GM10266 (cell line): ENCODE data around the gene ST3GAL6.
A peak's percentile ranks its signal among the peaks of the same experiment; 100 is the strongest.

Experiments
- DNase-seq: peaks from one replicate; pipeline ENCODE4 v3.0.0; 2012; ENCODE audit errors: extremely low spot score
- TF ChIP-seq, protein P1 (sequence below): IDR thresholded peaks from 2 replicates; pipeline ENCODE4 v1.5.1; 2012; ENCODE audit warnings: mild to moderate bottlenecking, low read depth; ENCODE audit not compliant: control insufficient read depth, insufficient read depth; ENCODE audit errors: missing control alignments

Gene ST3GAL6

DNA sequence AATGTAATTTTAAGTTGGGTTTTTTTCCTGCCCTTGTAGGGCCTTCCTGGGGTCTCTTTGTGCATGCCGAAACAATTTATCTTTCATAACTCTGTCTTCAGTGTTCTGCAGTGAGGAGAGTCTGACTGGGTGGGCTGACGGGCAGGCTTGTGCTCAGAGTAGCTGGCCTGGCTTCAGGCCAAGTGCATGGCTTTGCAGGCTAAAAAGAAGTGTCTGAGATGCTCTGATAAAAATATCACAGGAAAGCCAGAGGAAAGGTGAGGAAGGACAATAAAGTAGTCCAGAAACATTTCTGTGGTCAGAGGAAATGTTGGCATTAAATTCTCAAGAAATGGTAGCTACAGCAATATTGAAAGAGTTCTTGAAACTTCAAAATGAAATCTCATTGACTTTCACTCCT lies 25.5 kb downstream of the ST3GAL6 start:
- TF ChIP-seq, protein P1, sequence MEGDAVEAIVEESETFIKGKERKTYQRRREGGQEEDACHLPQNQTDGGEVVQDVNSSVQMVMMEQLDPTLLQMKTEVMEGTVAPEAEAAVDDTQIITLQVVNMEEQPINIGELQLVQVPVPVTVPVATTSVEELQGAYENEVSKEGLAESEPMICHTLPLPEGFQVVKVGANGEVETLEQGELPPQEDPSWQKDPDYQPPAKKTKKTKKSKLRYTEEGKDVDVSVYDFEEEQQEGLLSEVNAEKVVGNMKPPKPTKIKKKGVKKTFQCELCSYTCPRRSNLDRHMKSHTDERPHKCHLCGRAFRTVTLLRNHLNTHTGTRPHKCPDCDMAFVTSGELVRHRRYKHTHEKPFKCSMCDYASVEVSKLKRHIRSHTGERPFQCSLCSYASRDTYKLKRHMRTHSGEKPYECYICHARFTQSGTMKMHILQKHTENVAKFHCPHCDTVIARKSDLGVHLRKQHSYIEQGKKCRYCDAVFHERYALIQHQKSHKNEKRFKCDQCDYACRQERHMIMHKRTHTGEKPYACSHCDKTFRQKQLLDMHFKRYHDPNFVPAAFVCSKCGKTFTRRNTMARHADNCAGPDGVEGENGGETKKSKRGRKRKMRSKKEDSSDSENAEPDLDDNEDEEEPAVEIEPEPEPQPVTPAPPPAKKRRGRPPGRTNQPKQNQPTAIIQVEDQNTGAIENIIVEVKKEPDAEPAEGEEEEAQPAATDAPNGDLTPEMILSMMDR, result no peak

GRCh38 chr3:98791341-98792325 lies 28.5 kb downstream of the ST3GAL6 start:
- TF ChIP-seq, protein P1, result no peak
- DNase-seq, result no peak

More for the DNA sequence above, 25.5 kb downstream of the ST3GAL6 start:
- no peak for DNase-seq

- no peak for DNase-seq
- TF ChIP-seq, protein P1, result no peak
These were observed 30.8 kb downstream of the ST3GAL6 start for GRCh38 chr3:98793971-98794370.

DNA sequence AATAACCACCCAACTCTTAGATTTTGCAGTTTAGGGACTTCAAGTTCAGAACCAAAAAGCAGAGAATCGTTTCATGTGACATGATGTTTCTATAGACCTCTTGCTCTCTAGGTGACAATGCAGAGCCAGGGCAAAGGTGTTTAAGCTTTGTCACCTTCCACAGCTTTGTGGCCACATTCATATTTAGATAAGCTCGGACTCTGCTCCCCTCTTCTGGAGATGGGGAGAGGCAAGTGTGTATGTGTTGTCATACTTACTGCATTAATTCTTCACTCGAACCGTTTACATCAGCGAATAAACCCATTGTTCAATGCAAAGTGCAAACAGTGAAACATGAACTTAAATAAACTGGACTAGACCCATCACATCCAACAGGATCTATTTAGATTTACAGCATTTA lies 33.2 kb downstream of the ST3GAL6 start:
- TF ChIP-seq, protein P1, result peak; percentile 33
- DNase-seq, result no peak

- DNase-seq, result no peak
- TF ChIP-seq, protein P1, result no peak
These were observed 34.8 kb downstream of the ST3GAL6 start for GRCh38 chr3:98797905-98798304.

- TF ChIP-seq, protein P1, result peak; percentile 32
- no peak for DNase-seq
These were observed 35.7 kb downstream of the ST3GAL6 start for GRCh38 chr3:98798820-98799219.

- no peak for DNase-seq
- TF ChIP-seq, protein P1, result no peak
These were observed 36.3 kb downstream of the ST3GAL6 start for GRCh38 chr3:98799479-98799878.
